ENCODE data around the gene MARCHF9. TPM values are rescaled to one million over a fixed set of nuclear protein-coding genes. Genes with fewer than 3 reads are reported as not detected.

The MARCHF9 gene
- total RNA-seq, 1 donor from 2014 or later, result 13.8 TPM

DNA sequence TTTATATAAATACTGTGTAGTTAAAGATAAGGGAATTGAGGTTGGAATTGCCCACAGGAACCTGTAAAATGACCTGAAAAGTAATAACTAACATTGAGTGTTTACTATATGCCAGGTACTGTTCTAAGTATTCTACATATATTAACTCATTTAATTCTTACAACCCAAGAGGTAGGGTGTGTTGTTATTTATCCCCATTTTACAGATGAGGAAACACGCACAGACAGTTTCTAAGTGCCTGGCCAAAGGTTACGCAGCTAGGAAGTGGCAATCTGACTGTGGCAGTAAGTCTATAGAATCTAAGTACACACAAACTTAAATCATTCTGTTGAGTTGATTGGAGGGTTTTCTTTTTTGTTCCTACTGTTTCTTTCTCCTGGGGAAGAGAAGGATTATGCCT lies 11.1 kb upstream of the MARCHF9 start:
- Histone ChIP-seq H3K4me3 (peak overlapping the region; percentile 93), H3K9me3 (replicated peaks) (no peaks in the 10 kb centered on the region), H3K36me3 (peaks cover 25% of the 10 kb centered on the region), H3K27me3 (ENCODE audit: low read depth) (peaks cover 39% of the 10 kb centered on the region), H3K27ac (replicated peaks) (peak overlapping the region; percentile 98), H3K4me1 (peaks cover 33% of the 10 kb centered on the region)
- no peak for TF ChIP-seq CTCF (IDR thresholded peaks at IDR 0.05; ENCODE audit: borderline replicate concordance)
- intact Hi-C loops (cut with micrococcal nuclease), result no loop called here
- DNase-seq, result no peak

- Histone ChIP-seq H3K27ac (replicated peaks) (peak overlapping the region; percentile 98), H3K9me3 (replicated peaks) (no peaks in the 10 kb centered on the region), H3K4me1 (peaks cover 29% of the 10 kb centered on the region), H3K27me3 (ENCODE audit: low read depth) (peaks cover 33% of the 10 kb centered on the region), H3K4me3 (peak overlapping the region; percentile 93), H3K36me3 (peaks cover 30% of the 10 kb centered on the region)
- no peak for TF ChIP-seq CTCF (IDR thresholded peaks at IDR 0.05; ENCODE audit: borderline replicate concordance)
- intact Hi-C loops (cut with micrococcal nuclease), result no loop called here
- DNase-seq, result peak; percentile 72
Measured at GRCh38 chr12:57744194-57744776, 10.6 kb upstream of the MARCHF9 start.

GRCh38 chr12:57744777-57745484 lies 10.0 kb upstream of the MARCHF9 start, which contains the start of gene TSPAN31:
Gene TSPAN31 (plus strand): TSS chr12:57745039. CDS start chr12:57745155, 116 bp downstream.
- H3K27ac ChIP-seq (replicated peaks), result peak within 1 kb of the TSS; percentile 98
- peaks cover 26% of the 10 kb centered on the region for H3K4me1 ChIP-seq
- peak within 1 kb of the TSS; percentile 93 for H3K4me3 ChIP-seq
- H3K9me3 ChIP-seq (replicated peaks), result no peaks in the 10 kb centered on the region
- DNase-seq, result peak; percentile 98
- H3K36me3 ChIP-seq, result peaks cover 37% of the 10 kb centered on the region
- intact Hi-C loops (cut with micrococcal nuclease), result no loop called here
- no peak for TF ChIP-seq CTCF (IDR thresholded peaks at IDR 0.05; ENCODE audit: borderline replicate concordance)
- peaks cover 27% of the 10 kb centered on the region for H3K27me3 ChIP-seq (ENCODE audit: low read depth)

DNA sequence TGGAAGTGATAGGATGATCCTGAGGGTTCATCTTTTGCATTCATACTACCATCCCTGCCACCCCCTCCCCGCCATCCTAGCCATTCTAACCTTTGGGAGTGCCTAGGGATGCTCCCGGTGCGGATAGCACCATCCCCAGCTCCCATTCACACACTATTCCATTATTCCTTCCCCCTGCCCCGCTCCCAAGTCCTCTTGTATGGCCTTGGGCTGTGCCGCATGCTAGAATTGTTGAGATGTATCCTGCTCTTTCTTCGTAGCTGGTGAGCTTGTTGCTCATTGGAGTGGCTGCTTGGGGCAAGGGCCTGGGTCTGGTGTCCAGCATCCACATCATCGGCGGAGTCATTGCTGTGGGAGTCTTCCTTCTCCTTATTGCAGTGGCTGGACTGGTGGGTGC lies 9.4 kb upstream of the MARCHF9 start:
- Histone ChIP-seq H3K9me3 (replicated peaks) (no peaks in the 10 kb centered on the region), H3K27me3 (ENCODE audit: low read depth) (peaks cover 21% of the 10 kb centered on the region), H3K4me3 (peak overlapping the region; percentile 93), H3K36me3 (peaks cover 42% of the 10 kb centered on the region), H3K27ac (replicated peaks) (peak overlapping the region; percentile 98), H3K4me1 (peaks cover 24% of the 10 kb centered on the region)
- intact Hi-C loops (cut with micrococcal nuclease), result no loop called here
- TF ChIP-seq CTCF (IDR thresholded peaks at IDR 0.05; ENCODE audit: borderline replicate concordance), result no peak
- DNase-seq, result no peak

DNA sequence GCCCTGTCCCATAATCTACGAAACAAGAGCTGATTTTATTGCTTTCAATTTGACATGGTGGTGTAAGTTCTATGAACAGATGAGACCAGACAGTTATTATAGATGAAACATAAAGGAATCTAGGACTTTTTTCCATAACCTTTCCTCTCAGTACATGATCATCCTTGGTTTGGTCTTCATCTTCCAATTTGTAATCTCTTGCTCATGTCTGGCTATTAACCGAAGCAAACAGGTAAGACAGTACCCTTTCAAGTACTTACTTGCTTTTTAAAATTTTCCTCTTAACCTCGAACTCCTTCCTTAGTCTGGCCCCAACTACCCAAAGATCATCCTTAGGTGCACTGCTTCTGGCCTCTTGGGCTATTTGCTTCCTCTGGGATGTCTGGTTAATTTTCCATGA lies 8.9 kb upstream of the MARCHF9 start:
- Histone ChIP-seq H3K4me3 (peak overlapping the region; percentile 93), H3K27ac (replicated peaks) (peak overlapping the region; percentile 98), H3K9me3 (replicated peaks) (no peaks in the 10 kb centered on the region), H3K36me3 (peaks cover 48% of the 10 kb centered on the region), H3K4me1 (peaks cover 29% of the 10 kb centered on the region), H3K27me3 (ENCODE audit: low read depth) (peaks cover 16% of the 10 kb centered on the region)
- intact Hi-C loops (cut with micrococcal nuclease), result no loop called here
- no peak for TF ChIP-seq CTCF (IDR thresholded peaks at IDR 0.05; ENCODE audit: borderline replicate concordance)
- no peak for DNase-seq
